22Rv1 (cell line): ENCODE data around the gene RAB3IL1.

ENCODE experiments used
- H3K27ac ChIP-seq: fragments of 450-650 bp; 2 replicates; pipeline ENCODE4 v1.5.1; 2017
- CTCF ChIP-seq: fragments of 450-650 bp; IDR thresholded peaks from 2 replicates; pipeline ENCODE4 v1.5.1; 2017; ENCODE audit warnings: mild to moderate bottlenecking
- ZFX ChIP-seq: fragments of 450-650 bp; IDR thresholded peaks from 2 replicates; pipeline ENCODE4 v1.6.1; 2017; ENCODE audit warnings: antibody characterized with exemption, borderline replicate concordance

Gene RAB3IL1

GRCh38 chr11:61848631-61849030, 68.7 kb downstream of the RAB3IL1 start:
- no peak for TF ChIP-seq ZFX
- TF ChIP-seq CTCF: no peak

GRCh38 chr11:61847914-61848581, 69.3 kb downstream of the RAB3IL1 start:
- TF ChIP-seq ZFX (no peak), CTCF (no peak)
- H3K27ac ChIP-seq: no peak overlapping the region

More at GRCh38 chr11:61848631-61849030, 68.7 kb downstream of the RAB3IL1 start:
- no peak overlapping the region for H3K27ac ChIP-seq
